ENCODE data around the gene BLOC1S1.

Gene BLOC1S1

GRCh38 chr12:55728186-55728938 lies 12.5 kb downstream of the BLOC1S1 start:
- DNase-seq (ENCODE audit: low read depth), result no peak

- DNase-seq (ENCODE audit: low read depth), result no peak
Observed at GRCh38 chr12:55728939-55729818, 13.3 kb downstream of the BLOC1S1 start, which contains the start of gene CD63. TSS of gene CD63 (minus strand) at chr12:55729009. CDS start at chr12:55728341, 668 bp downstream.

- DNase-seq (ENCODE audit: low read depth), result no peak
Observed at GRCh38 chr12:55729819-55730818, 14.3 kb downstream of the BLOC1S1 start.

GRCh38 chr12:55732288-55732687 lies 16.4 kb downstream of the BLOC1S1 start:
- DNase-seq (ENCODE audit: low read depth), result no peak

- no peak for DNase-seq (ENCODE audit: low read depth)
Observed at GRCh38 chr12:55733021-55733555, 17.2 kb downstream of the BLOC1S1 start.

- DNase-seq (ENCODE audit: low read depth), result no peak
Observed at GRCh38 chr12:55733858-55734257, 18.0 kb downstream of the BLOC1S1 start.

GRCh38 chr12:55734595-55734994 lies 18.7 kb downstream of the BLOC1S1 start:
- no peak for DNase-seq (ENCODE audit: low read depth)

- DNase-seq (ENCODE audit: low read depth), result no peak
Observed at GRCh38 chr12:55736076-55736475, 20.2 kb downstream of the BLOC1S1 start.

GRCh38 chr12:55736780-55737580 lies 21.1 kb downstream of the BLOC1S1 start:
- no peak for DNase-seq (ENCODE audit: low read depth)

- DNase-seq (ENCODE audit: low read depth), result no peak
Observed at GRCh38 chr12:55737581-55738122, 21.8 kb downstream of the BLOC1S1 start.

GRCh38 chr12:55738123-55739024 lies 22.5 kb downstream of the BLOC1S1 start:
- DNase-seq (ENCODE audit: low read depth), result no peak

GRCh38 chr12:55739025-55739378 lies 23.2 kb downstream of the BLOC1S1 start:
- no peak for DNase-seq (ENCODE audit: low read depth)

GRCh38 chr12:55741931-55742680 lies 26.3 kb downstream of the BLOC1S1 start:
- DNase-seq (ENCODE audit: low read depth), result no peak

GRCh38 chr12:55742719-55743405 lies 27.0 kb downstream of the BLOC1S1 start, which contains the start of gene GDF11:
TSS of gene GDF11 (plus strand) at chr12:55743122. CDS start at chr12:55743317, 195 bp downstream.
- DNase-seq (ENCODE audit: low read depth), result no peak

GRCh38 chr12:55743406-55744339 lies 27.8 kb downstream of the BLOC1S1 start:
- no peak for DNase-seq (ENCODE audit: low read depth)

- DNase-seq (ENCODE audit: low read depth), result no peak
Observed at GRCh38 chr12:55744340-55745030, 28.6 kb downstream of the BLOC1S1 start.
